Loucy (cell line): ENCODE results near the gene TTC13.

ENCODE experiments used
- EZH2phosphoT487 ChIP-seq: fragments of 200-600 bp; IDR thresholded peaks from 2 replicates; pipeline ENCODE4 v1.6.1; 2018; ENCODE audit warnings: antibody characterized with exemption, mild to moderate bottlenecking, moderate library complexity, borderline replicate concordance
- TF ChIP-seq, protein P1 (sequence below): fragments of 200-600 bp; sonication (generic); conservative IDR thresholded peaks from 2 replicates; pipeline ENCODE4 v1.5.1; 2014; ENCODE audit warnings: mild to moderate bottlenecking, antibody characterized with exemption, low read length

DNA sequence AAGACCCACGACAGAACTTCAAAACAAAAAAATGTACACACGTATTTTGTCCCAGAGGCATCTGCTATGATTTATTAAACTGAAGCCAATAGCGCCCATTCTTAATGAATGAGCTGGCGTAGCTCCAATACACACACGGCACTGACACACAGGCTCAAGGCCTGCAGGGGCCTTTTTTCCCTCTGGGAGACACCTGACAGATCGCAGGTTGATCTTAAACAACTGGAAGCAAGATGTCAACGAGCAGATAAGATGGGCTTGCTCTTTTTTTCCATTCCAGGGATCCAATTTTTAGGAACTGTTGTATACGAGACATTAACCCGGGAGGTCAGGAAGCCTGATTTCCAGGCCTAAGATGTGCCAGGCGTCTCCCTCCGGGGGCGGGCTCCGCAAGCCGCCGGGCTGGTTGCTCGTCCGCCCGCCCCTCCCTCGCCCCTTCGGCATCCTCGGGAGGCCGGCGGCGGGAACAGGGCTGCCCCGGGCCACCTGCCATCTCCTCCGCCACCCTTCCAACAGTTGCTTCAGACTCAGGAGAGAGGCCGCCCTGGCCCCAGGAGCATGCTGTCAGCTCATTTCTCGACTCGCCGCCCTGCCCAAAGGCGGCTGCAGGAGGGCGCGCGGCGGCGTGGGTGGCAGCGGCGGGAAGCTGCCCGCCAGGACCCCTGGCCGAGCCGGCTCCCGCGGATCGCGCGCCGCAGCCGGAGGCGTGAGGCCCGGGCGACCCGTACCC is 735 bp downstream of the TTC13 start:
- TF ChIP-seq, protein P1, sequence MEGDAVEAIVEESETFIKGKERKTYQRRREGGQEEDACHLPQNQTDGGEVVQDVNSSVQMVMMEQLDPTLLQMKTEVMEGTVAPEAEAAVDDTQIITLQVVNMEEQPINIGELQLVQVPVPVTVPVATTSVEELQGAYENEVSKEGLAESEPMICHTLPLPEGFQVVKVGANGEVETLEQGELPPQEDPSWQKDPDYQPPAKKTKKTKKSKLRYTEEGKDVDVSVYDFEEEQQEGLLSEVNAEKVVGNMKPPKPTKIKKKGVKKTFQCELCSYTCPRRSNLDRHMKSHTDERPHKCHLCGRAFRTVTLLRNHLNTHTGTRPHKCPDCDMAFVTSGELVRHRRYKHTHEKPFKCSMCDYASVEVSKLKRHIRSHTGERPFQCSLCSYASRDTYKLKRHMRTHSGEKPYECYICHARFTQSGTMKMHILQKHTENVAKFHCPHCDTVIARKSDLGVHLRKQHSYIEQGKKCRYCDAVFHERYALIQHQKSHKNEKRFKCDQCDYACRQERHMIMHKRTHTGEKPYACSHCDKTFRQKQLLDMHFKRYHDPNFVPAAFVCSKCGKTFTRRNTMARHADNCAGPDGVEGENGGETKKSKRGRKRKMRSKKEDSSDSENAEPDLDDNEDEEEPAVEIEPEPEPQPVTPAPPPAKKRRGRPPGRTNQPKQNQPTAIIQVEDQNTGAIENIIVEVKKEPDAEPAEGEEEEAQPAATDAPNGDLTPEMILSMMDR: no peak
- no peak for TF ChIP-seq EZH2phosphoT487
